Endodermal cell (in vitro differentiated cells): ENCODE results near the gene METTL27. TPM values are rescaled to one million over a fixed set of nuclear protein-coding genes. Genes with fewer than 3 reads are reported as not detected.

Experiments
- DNase-seq: peaks from one replicate; pipeline ENCODE4 v3.0.0-alpha.2; 2017
- H3K27ac ChIP-seq: 2 replicates; pipeline ENCODE4 v1.5.1; 2013; ENCODE audit warnings: mild to moderate bottlenecking, low read depth, low read length, moderate library complexity
- H3K27me3 ChIP-seq: 2 replicates; pipeline ENCODE4 v1.6.1; 2013; ENCODE audit warnings: mild to moderate bottlenecking, low read length, moderate library complexity; ENCODE audit not compliant: insufficient read depth, control insufficient read depth, poor library complexity, severe bottlenecking
- H3K36me3 ChIP-seq: 2 replicates; pipeline ENCODE4 v1.7.0; 2013; ENCODE audit warnings: mild to moderate bottlenecking, low read length, moderate library complexity; ENCODE audit not compliant: control insufficient read depth, insufficient read depth
- H3K4me1 ChIP-seq: one replicate; pipeline ENCODE4 v1.7.0; 2013; ENCODE audit warnings: low read length; ENCODE audit not compliant: control insufficient read depth, insufficient read depth
- H3K4me3 ChIP-seq: 2 replicates; pipeline ENCODE4 v1.5.1; 2013; ENCODE audit warnings: mild to moderate bottlenecking, low read length, moderate library complexity
- H3K9ac ChIP-seq: 2 replicates; pipeline ENCODE4 v1.6.1; 2013; ENCODE audit warnings: mild to moderate bottlenecking, low read length, moderate library complexity; ENCODE audit not compliant: poor library complexity, severe bottlenecking; ENCODE audit errors: extremely low read depth
- H3K9me3 ChIP-seq: 2 replicates; pipeline ENCODE4 v1.6.1; 2013; ENCODE audit warnings: mild to moderate bottlenecking, low read length, moderate library complexity; ENCODE audit not compliant: control insufficient read depth
- H3K27ac Mint-ChIP-seq: 2 replicates; pipeline ENCODE4 v1.8.0; 2020; ENCODE audit warnings: mixed read lengths
- H3K27me3 Mint-ChIP-seq: 2 replicates; pipeline ENCODE4 v1.8.0; 2021; ENCODE audit warnings: mild to moderate bottlenecking, mixed read lengths; ENCODE audit not compliant: insufficient read depth
- H3K36me3 Mint-ChIP-seq: 2 replicates; pipeline ENCODE4 v1.8.0; 2020; ENCODE audit warnings: low read depth, mixed read lengths
- H3K4me1 Mint-ChIP-seq: 2 replicates; pipeline ENCODE4 v1.8.0; 2020; ENCODE audit warnings: mixed read lengths
- H3K4me3 Mint-ChIP-seq: 2 replicates; pipeline ENCODE4 v1.8.0; 2020; ENCODE audit warnings: mild to moderate bottlenecking, moderate library complexity, mixed read lengths
- H3K9me3 Mint-ChIP-seq: 2 replicates; pipeline ENCODE4 v1.8.0; 2020; ENCODE audit warnings: mild to moderate bottlenecking, mixed read lengths
- CTCF ChIP-seq: fragments of 200-600 bp; sonication (generic); conservative IDR thresholded peaks from 2 replicates; pipeline ENCODE4 v1.5.0; 2021; ENCODE audit warnings: antibody characterized with exemption, mild to moderate bottlenecking
- WGBS, 2 experiments: methylation state at CpG; one replicate each; pipeline versions ENCODE4 v1.1.5 to v1.1.7; 2013; ENCODE audit warnings: missing lambda C conversion rate in 2 of 2, mixed read lengths in 1 of 2; ENCODE audit not compliant: insufficient coverage in 1 of 2, insufficient read length in 1 of 2; 5-methylcytosine and 5-hydroxymethylcytosine counted together
- total RNA-seq, 2 donors: library from RNA; stranded (reverse); fragmentation: NEBNext Ultra II Directional in 1 of 2; extraction: Animal tissue kit (Norgen Biotek cat#: 25700) in 1 of 2; gene quantifications; 2 replicates in 1 of 2; 3 replicates in 1 of 2; pipeline ENCODE4 v1.2.1, GENCODE V29; 2021

METTL27 gene
- total RNA-seq, 2 donors from 2014 or later, result 20.9 to 22.2 TPM

- no peak for TF ChIP-seq CTCF
- Histone ChIP-seq H3K36me3 (no peaks in the 10 kb centered on the region), H3K4me1 (no peaks in the 10 kb centered on the region), H3K27ac (no peak overlapping the region), H3K9ac (no peak overlapping the region), H3K27me3 (no peaks in the 10 kb centered on the region), H3K9me3 (peaks cover 8% of the 10 kb centered on the region), H3K4me3 (no peak overlapping the region)
- peaks cover 10% of the 10 kb centered on the region for H3K4me1 Mint-ChIP-seq
- DNase-seq, result no peak
- peaks cover 2% of the 10 kb centered on the region for H3K36me3 Mint-ChIP-seq
- H3K9me3 Mint-ChIP-seq, result peaks cover 10% of the 10 kb centered on the region
- H3K27ac Mint-ChIP-seq, result no peak overlapping the region
- H3K27me3 Mint-ChIP-seq, result peaks cover 5% of the 10 kb centered on the region
- 92 to 94% methylated on average over 8 to 13 of the region's 13 CpGs for WGBS, 2 experiments
- no peak overlapping the region for H3K4me3 Mint-ChIP-seq
Measured at GRCh38 chr7:73844848-73845460, 2.6 kb upstream of the METTL27 start.

- peak overlapping the region; percentile 5 for H3K27ac Mint-ChIP-seq
- no peak overlapping the region for H3K4me3 Mint-ChIP-seq
- peaks cover 10% of the 10 kb centered on the region for H3K4me1 Mint-ChIP-seq
- Histone ChIP-seq H3K4me3 (no peak overlapping the region), H3K9me3 (peaks cover 8% of the 10 kb centered on the region), H3K9ac (no peak overlapping the region), H3K4me1 (no peaks in the 10 kb centered on the region), H3K36me3 (no peaks in the 10 kb centered on the region), H3K27me3 (no peaks in the 10 kb centered on the region), H3K27ac (no peak overlapping the region)
- H3K36me3 Mint-ChIP-seq, result peaks cover 5% of the 10 kb centered on the region
- DNase-seq, result no peak
- 68 to 82% methylated on average over 4 to 9 of the region's 9 CpGs for WGBS, 2 experiments
- no peaks in the 10 kb centered on the region for H3K27me3 Mint-ChIP-seq
- peaks cover 8% of the 10 kb centered on the region for H3K9me3 Mint-ChIP-seq
- no peak for TF ChIP-seq CTCF
Measured at GRCh38 chr7:73844131-73844547, 1.8 kb upstream of the METTL27 start.

- H3K9me3 ChIP-seq, result no peaks in the 10 kb centered on the region
- no peaks in the 10 kb centered on the region for H3K36me3 ChIP-seq
- peak overlapping the region; percentile 62 for H3K9ac ChIP-seq
- peak overlapping the region; percentile 83 for H3K4me3 ChIP-seq
- no peak for TF ChIP-seq CTCF
- H3K27me3 ChIP-seq, result no peaks in the 10 kb centered on the region
- H3K4me3 Mint-ChIP-seq, result peak overlapping the region; percentile 78
- H3K27me3 Mint-ChIP-seq, result no peaks in the 10 kb centered on the region
- H3K9me3 Mint-ChIP-seq, result peaks cover 4% of the 10 kb centered on the region
- WGBS, 2 experiments, result 74 to 79% methylated on average over 3 to 15 of the region's 15 CpGs
- peaks cover 5% of the 10 kb centered on the region for H3K36me3 Mint-ChIP-seq
- H3K27ac ChIP-seq, result no peak overlapping the region
- peaks cover 10% of the 10 kb centered on the region for H3K4me1 Mint-ChIP-seq
- peak overlapping the region; percentile 92 for H3K27ac Mint-ChIP-seq
- peak; percentile 88 for DNase-seq
- H3K4me1 ChIP-seq, result no peaks in the 10 kb centered on the region
Measured at GRCh38 chr7:73841689-73842066, 638 bp downstream of the METTL27 start.
